Activated CD8-positive, alpha-beta memory T cell treated with anti-CD3 and anti-CD28 coated beads for 1 hour (primary cell): ENCODE results near the gene CST4.
"Not testable (repeated sequence)": the region's sequence is repeated elsewhere in the genome, so short reads cannot be mapped to it uniquely, and the experiment has no call there.

Source experiments
- DNase-seq, 2 donors: peaks; one replicate each; pipeline ENCODE4 v3.0.0-alpha.2; 2020; ENCODE audit warnings: low read depth in 1 of 2; ENCODE audit errors: extremely low read depth in 1 of 2

CST4 gene

DNA sequence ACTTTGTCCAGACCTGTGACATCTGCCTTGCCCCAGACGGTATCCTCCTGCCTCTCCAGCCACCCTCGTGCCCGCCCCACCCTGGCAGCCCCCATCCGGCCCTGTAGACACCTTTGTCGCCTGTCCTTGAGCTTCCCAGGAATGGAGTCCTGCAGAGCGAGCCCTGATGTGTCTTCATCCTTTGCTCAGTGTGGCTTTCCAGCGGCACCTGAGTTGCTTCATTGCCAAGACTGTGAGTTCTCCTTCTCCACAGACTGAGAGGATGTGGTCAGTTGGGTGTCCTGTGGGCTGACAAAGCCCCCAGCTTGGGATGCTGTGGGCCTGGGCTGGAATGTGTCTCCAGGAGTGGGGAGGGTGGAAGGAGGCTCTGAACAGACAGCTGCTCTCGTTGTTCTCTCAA lies 1.7 kb upstream of the CST4 start:
- no peak for DNase-seq

DNA sequence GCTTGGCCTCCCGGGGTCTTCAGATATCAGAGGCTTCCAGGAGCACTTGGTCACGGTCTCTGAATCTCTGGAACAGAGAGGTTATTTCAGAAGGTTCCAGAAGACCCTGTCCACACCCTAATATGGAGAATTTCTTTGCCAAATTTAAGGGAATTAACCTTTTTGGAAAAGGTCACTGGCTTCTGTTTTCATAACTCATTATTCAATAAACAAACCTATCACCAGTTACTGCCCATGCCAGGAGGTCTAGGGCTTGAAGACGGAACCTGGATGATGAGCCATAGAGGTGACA lies 507 bp upstream of the CST4 start:
- no peak for DNase-seq

DNA sequence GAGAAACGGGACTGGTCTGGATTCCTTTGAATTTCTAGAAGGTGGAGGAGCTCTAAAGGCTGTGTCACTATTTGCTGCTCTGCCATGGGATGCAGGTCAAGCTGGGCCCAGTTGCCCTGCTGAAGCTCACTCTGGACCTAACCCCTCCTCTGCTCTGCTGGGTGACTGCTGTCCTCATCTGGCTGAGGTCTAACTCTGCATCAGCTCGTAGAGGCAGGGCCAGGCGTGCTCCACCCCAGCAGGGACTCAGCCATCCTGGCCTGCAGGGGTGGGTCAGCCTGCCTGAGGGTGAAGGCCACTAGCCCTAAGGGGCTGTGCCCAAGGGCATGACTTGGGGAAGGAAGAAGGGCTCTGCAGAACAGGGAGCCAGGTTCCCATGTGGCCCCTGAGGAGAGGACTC lies 852 bp downstream of the CST4 start:
- no peak for DNase-seq

DNA sequence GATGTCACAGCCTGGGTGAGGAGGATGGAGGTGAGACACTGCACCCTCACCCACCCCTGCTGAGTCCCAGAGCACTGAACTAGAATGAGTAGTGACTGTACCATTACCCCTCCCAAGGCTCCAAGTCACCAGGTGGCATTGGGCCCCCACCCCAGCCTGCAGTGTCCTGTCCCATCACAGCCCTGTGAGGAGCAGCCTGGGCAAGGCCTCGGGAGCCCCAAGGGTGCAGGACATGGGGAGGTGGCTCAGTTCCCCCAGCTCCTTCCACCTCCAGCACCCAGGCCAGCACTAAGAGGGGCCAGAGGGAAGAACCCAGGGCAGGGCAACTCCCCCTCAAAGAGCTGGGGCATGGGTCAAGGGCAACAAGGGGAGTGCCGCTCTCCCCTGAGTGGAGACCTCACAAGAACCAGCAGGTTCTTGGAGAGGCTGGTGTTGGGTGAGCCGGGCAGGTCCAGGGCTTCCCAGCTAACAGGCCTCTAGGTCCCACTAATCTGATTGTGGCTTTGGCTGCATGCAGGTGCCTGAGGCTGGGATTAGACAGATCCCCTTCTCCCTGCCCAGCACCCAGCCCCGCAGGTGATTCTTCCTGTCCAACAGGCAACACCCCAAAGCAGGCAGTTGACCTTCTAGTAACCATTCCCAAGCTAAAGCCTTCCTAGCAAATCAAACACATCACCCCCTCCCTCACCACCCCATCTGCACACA lies 2.6 kb downstream of the CST4 start:
- DNase-seq: no peak

DNA sequence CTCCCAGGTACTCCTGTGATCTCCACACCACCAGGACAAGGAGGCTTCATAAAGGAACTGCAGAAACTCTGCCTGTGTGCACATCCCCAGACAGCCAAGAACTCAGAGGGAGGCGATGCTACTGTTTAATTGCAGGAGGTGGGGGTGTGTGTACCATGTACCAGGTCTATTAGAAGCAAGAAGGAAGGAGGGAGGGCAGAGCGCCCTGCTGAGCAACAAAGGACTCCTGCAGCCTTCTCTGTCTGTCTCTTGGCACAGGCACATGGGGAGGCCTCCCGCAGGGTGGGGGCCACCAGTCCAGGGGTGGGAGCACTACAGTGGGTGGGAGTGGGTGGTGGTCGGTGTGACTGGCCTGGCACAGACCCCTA lies 3.3 kb downstream of the CST4 start:
- not testable (repeated sequence) for DNase-seq

DNA sequence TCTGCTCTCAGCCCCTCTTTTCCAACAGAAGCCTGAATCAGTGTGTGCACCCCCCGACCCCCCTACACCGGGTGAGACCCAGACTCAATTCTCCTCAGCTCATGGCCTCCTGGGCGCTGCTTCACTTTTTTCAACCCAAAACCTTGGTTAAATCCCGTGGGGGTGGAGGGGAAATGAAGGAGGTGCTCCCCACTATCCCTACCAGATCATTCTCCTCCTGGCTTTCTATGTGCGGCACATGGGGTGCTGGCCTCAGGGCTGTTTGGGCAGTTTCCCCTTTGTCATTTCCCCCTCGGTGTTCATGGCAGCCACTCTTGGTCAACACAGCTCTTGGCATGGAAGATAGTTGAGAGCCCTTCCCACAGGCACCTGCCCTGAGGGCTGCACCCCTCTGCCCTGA lies 4.6 kb downstream of the CST4 start:
- no peak for DNase-seq

DNA sequence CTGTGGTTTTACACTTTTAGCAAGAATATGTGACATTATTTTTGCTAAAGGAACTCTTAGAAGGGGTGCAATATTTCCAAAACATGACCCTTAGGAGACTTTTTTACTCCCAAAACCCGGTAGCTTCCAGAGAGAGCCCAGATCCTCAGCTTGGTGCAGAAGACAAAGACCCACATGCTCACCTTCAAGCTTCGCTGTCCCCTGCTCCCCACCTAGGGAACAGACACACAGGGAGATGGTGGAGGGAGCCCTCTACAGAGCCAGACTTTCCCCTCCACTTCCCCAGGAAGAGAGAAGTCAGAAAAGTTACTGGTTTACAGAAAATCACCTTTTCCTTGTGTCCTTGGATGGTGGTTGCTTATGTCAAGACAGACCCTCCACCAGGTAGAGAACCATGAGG lies 5.0 kb downstream of the CST4 start:
- no peak for DNase-seq

DNA sequence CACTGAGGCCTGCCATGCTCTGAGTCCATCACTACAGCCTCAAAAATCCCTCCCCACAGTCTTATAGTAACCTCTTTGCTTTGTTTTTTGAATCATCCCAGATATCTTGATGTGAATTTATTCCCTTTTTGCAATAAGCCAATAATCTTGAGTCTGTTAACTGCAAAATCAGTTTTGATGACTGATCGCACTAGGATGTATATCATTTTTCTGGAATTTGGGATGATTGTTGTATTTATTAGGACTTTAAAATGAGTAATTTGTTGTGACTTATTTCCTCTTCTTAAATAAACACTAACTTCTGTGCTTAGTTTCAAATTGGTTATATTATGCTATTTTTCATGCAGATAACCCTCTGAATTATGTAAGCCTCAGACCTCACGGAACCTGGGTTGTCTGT lies 5.6 kb downstream of the CST4 start:
- DNase-seq: no peak

DNA sequence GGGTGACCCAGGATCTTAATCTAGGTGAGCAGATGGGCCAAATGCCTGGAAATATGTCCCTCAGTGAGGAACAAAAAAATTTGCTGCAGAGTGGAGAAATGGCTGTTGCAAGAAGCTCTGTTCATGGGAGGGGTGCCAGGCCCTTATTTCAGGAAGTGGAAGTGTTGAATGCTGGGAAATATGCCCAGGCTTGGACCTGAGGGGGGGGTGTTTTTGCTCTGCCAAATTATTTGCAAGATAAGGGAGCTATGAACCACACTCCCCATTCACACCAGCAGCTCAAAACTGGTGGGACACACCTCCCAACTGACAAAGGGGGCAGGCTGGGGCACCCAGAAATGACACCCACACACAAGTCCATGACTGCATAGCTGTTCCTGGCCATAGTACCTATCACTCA lies 8.7 kb downstream of the CST4 start:
- DNase-seq: no peak

DNA sequence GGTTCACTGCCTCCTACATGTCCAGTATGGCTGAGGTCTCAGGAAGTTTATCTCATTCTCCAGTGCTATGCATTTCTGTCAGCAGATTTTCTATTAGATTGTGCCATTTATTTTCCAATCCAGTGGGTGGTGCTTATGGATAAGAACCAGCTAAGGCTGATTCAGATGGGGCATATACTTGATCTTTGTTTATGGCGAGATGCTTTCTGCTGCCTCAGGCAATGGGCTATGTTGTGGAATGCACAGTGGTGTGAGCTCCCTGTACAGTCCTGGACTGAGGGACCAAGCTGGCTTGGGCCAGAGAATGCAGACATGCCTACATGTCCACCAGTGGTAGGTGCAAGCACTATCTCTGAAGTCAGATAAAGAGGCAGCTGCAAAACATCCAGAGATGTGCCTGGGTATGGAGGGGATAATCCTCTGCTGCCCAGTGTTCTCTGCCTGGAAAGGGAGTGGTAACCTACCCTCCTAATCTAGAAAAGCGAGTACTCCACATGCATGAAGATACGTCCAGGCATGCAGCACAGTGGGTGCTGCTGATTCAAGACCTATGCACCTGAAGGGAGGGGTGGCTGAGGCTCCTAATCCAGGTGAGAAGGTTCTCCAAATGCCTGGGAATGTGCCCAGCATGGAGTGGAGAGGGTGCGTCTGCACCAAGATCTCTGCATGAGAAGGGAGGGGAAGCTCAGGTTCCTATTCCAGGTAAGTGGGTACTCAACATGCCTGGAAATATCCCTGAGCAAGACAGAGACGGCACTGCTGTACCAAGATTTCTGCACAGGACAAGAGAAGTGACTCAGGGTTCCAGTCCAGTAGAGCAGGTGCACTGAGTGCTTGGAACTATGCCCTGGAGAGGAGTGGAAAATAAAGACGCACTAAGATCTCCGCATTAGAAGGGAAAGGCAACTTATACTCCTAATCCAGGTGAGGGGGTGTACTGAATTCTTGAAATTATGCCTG lies 9.4 kb downstream of the CST4 start:
- no peak for DNase-seq

DNA sequence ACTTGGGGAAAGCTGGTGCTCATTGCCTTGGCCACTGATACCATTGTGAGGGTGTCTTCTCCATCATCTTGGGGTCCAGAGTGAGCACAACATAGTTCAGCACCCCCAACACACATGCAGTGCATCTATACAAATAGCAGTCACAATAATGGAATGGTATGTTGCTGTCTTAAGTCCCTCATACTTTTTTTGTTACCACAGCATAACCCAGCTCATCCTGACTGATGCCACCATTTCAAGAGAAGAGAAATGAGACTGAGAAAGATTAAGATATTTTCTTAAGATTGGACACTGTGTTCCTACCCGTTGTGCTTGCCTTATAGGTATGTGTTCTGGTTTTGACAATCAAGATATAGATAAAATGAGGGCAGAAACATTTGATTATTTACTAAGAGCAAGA lies 15.6 kb downstream of the CST4 start:
- DNase-seq: no peak

DNA sequence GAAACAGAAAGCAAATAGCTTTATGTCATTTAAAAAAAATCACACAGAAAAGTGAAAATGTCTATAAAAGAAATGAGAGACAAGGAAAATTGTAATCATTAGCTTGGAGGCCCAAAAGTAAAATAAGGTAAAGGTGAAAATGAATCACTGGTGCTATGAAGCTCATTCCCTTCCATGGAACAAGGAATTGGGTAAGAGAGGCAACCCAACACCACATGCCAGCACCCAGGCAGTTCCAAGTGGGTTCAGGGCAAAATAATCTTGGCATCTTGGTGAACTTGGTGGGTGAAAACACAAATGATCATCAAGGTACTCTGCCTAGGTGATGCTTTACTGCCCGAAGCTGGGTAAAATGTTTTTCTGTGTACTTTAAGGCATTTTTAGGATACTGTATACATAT lies 16.7 kb downstream of the CST4 start:
- no peak for DNase-seq

DNA sequence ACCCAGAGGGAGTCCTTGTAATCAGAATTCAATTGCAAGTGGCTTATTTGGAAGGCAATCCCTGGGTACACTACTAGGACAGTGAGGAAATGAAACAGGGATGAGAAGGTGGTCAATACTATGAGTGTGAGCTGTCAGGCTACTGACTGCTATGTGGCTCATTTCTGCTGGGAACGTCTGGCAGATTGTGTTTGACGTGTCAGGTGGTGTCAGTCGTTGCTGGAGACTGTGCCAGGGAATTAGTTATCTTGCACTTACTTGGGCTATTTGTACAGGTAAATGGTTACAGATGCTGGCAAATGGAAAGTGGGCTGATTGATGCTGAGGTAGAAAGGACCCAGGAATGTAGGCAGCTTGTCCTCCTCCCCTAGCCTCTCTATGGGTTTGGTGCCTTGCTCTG lies 17.4 kb downstream of the CST4 start:
- DNase-seq: no peak

DNA sequence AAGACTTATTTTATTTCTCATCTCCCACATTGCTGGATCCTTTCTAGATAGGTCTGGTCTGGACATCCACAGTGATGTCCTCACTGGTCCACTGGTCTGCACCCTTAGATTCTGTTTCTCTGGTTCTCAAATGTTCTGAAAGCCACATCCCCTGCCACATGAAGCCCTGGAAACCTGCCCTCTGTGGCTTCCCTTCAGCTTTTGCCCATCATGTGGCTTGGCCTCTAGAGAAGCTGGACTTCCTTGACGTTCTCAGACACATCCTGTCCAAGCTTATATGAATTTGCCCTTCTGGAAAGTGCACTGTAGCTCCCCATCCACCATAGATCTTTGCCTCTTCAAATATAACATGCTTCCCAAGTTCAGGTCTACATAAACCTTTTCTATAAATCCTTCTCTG lies 18.5 kb downstream of the CST4 start:
- no peak for DNase-seq

DNA sequence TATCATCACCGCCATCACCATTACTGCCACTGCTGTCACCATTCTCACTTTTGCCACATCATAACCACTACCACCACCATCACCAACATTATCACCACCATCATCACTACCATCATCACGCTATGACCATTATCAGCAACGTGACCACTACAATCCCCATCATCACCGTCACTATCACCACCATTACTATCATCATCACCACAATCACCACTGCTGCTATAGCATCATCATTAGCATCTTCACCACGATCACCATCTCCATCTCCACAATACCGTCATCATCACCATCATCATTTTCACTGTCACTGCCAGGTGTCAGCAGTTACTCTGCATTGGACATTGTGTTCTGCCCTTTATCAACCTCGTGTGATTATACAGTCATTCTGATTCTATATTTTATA lies 19.0 kb downstream of the CST4 start:
- DNase-seq: no peak

DNA sequence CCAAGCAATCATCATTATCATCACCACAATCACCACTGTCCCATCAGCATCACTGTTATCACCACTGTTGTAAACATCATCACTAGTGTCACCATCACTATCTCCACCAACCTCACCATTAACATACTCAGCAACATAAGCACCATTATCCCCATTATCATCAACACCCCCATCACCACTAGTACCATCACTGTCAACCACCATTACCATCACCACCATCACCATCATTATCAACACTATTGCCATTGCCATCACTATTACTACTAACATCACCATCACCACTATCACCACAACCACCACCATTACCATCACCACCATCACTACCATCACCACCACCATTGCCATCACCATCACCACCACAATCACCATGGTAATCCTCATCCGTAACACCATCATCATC lies 19.5 kb downstream of the CST4 start:
- no peak for DNase-seq

DNA sequence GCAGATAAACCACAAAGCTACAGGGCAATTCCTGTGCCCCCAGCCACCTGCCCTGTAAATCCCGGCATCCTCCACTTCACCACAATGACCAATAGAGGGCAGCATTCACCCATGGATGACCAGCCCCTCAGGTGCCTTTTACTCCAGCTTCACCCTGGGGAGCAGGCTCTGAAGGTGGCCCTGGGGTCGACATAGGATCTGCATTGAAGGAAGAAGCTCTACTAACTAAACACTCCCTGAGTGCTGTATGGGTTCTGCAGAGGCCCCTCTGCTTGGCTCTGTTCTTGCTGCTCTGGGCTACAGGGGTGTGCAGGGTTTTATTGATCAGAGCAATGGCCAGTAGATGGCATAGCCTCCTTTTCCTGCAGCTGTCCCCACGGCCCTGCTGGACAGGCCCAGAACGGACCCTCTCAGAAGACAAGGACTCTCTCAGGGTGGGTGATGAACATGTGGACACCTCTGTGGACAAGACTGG lies 20.3 kb downstream of the CST4 start:
- no peak for DNase-seq

DNA sequence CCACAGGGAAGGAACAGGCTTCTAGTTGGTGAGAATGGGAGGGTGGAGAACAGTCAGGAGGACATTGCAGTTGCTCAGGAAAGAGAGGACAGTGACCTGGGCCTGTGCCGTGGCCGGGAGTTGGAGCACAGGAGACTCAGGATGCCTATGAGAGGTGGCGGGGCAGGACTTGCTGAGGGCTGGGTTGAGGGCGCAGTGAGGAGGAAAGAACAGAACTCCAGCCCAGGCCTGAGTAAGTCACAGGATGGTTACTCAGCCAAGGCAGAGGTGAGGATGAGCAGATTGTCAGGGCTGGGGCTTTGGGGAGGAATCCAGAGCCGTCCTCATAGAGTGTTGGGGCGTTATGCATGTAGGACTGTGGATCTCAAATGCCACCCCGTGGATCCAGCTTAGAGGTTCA lies 21.2 kb downstream of the CST4 start:
- DNase-seq: no peak

DNA sequence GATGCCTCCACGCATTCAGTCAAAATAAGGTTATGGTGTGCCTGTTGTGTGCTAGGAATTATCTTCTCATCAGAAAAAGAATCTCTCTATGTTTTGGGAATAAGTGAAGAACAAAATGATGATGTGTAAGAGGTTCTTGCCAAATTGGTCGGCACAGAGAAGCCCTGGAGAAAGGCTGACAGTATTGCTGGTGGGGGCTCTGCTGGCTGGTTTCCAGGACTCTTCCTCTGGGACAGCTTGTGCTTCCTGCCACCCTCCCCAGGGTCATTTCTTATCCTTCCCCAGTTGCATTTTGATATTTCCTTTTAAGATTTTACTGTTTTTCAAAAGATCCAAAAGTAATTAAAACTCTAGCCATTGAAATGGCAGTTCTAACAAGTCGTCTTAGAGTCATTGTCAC lies 22.1 kb downstream of the CST4 start:
- DNase-seq: no peak

DNA sequence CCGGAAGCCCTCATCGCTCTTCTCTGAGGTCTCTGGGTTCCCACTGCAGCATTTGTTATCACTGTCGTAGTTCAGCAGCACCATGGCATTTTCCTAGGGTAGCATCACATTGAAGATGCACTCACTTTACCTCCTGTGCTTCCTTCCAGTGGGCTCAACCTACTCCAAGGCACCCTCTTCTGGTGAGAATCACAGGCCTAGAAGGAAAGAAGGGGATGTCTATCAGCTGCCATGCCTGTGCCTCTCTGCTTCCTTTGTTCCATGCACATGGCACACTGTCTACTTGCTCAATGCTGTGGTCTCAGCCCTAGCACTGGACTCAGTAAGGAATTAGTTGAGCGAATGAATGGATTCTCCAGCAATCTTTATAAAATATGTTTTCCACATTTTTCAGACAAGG lies 22.6 kb downstream of the CST4 start:
- DNase-seq: no peak

DNA sequence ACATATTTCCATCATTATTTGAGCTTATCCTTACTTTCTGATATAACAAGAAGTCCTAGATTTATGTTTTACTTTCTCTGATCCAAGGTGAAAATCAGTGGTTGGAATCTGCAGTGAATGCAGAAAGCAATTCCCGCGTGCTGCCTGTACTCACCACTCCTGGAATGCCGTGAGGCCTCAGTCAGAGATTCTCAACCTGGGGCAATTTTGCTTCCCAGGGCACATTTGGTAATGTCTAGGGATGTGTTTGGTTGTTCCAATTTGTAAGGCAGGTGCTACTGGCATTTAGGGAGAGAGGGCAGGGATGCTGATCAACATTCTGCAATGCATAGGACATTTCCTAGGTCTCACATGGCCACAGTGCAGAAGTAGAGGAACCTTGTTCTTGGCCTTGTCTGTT lies 23.9 kb downstream of the CST4 start:
- DNase-seq: no peak

DNA sequence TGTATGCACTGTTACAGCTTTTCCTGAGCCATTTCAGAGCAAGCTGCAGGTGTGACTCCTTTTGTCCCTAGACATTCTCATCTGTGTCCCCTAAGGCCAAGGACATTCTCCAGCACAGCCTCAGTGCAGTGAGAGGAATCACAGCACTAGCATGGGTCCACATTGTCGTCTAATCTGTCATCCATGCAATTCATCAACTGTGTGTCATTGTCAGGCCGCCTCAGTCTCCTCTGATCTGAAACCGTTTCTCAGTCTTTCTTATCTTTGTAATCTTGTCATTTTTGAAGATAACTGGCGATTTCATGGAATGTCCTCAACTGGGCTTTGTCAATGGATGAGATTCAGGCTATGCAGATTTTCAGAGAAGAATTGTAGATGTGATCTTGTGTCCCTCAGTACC lies 24.8 kb downstream of the CST4 start:
- DNase-seq: not testable (repeated sequence)

DNA sequence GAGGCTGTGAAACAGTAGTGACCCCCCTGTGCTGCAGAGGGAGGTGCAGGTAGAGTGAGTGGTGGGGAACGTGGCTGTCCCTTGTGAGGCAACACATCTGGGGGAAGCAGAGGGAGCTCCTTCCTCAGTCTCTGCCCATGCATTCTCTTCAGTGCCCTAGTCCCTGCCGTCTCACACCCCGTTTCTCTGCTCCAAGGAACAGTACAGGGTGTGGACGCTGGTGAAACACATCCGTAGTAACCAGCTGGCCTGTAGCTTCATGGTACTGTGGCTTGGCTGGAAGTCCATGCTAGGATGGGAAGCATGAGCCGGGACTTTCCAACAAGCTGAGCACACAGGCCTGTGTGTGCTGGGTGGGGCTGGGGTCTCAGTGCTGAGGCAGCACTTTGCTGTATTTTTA lies 25.7 kb downstream of the CST4 start:
- DNase-seq: no peak
